ENCODE results near the gene GPR156. TPM values are rescaled to one million over a fixed set of nuclear protein-coding genes. Genes with fewer than 3 reads are reported as not detected.

GPR156 gene
- polyA plus RNA-seq, 1 donor (not counting 4 experiments of a cell fraction or from before 2014, with no cell fraction given) = 0.17 TPM

- Histone ChIP-seq H3K27me3 (ENCODE audit: control insufficient read depth, extremely low read depth, insufficient read depth, low read length) (no peaks in the 10 kb centered on the region), H3K4me2 (ENCODE audit: control insufficient read depth, extremely low read depth, insufficient read depth, low read depth, low read length) (no peak overlapping the region), H3K36me3 (ENCODE audit: control insufficient read depth in 2 of 2, extremely low read depth in 1 of 2, insufficient read depth in 2 of 2, low read length in 2 of 2) (no peaks in the 10 kb centered on the region), H2AFZ (ENCODE audit: control insufficient read depth, low read length) (no peak overlapping the region), H4K20me1 (ENCODE audit: control insufficient read depth, extremely low read depth, insufficient read depth, low read length) (no peaks in the 10 kb centered on the region), H3K4me1 (ENCODE audit: control insufficient read depth, extremely low read depth, insufficient read depth, low read length) (peaks cover 42% of the 10 kb centered on the region), H3K79me2 (ENCODE audit: control insufficient read depth, insufficient read depth, low read length) (no peaks in the 10 kb centered on the region), H3K9me3 (ENCODE audit: control insufficient read depth, low read depth, low read length) (no peaks in the 10 kb centered on the region), H3K9ac (ENCODE audit: control insufficient read depth, extremely low read depth, insufficient read depth, low read length) (no peak overlapping the region), H3K9me1 (ENCODE audit: control insufficient read depth, extremely low read depth, insufficient read depth, low read length) (no peaks in the 10 kb centered on the region), H3K4me3 (ENCODE audit: control insufficient read depth in 2 of 3, extremely low read depth in 1 of 3, insufficient read depth in 2 of 3, low read depth in 1 of 3, low read length in 3 of 3) (no peak overlapping the region), H3K27ac (ENCODE audit: control insufficient read depth, insufficient read depth, low read length) (no peak overlapping the region)
- dilution Hi-C loops (cut with MboI; ENCODE audit: extremely low pct_ligation_motif_present, low sequenced_read_pairs) = no loop called here
- DNase-seq (ENCODE audit: low read depth, low spot score) (no peak), FAIRE-seq (no peak)
- TF ChIP-seq EZH2 (IDR thresholded peaks at IDR 0.05; ENCODE audit: low read length) = no peak
- TF ChIP-seq, protein P1, sequence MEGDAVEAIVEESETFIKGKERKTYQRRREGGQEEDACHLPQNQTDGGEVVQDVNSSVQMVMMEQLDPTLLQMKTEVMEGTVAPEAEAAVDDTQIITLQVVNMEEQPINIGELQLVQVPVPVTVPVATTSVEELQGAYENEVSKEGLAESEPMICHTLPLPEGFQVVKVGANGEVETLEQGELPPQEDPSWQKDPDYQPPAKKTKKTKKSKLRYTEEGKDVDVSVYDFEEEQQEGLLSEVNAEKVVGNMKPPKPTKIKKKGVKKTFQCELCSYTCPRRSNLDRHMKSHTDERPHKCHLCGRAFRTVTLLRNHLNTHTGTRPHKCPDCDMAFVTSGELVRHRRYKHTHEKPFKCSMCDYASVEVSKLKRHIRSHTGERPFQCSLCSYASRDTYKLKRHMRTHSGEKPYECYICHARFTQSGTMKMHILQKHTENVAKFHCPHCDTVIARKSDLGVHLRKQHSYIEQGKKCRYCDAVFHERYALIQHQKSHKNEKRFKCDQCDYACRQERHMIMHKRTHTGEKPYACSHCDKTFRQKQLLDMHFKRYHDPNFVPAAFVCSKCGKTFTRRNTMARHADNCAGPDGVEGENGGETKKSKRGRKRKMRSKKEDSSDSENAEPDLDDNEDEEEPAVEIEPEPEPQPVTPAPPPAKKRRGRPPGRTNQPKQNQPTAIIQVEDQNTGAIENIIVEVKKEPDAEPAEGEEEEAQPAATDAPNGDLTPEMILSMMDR (optimal IDR thresholded peaks at IDR 0.05 in 1 of 3, IDR thresholded peaks at IDR 0.05 in 1 of 3, conservative IDR thresholded peaks at IDR 0.05 in 1 of 3; ENCODE audit: extremely low read depth in 1 of 3, insufficient read depth in 2 of 3, low read length in 3 of 3) = no peak
These were observed 110.0 kb downstream of the GPR156 start for GRCh38 chr3:120174811-120175539.

DNA sequence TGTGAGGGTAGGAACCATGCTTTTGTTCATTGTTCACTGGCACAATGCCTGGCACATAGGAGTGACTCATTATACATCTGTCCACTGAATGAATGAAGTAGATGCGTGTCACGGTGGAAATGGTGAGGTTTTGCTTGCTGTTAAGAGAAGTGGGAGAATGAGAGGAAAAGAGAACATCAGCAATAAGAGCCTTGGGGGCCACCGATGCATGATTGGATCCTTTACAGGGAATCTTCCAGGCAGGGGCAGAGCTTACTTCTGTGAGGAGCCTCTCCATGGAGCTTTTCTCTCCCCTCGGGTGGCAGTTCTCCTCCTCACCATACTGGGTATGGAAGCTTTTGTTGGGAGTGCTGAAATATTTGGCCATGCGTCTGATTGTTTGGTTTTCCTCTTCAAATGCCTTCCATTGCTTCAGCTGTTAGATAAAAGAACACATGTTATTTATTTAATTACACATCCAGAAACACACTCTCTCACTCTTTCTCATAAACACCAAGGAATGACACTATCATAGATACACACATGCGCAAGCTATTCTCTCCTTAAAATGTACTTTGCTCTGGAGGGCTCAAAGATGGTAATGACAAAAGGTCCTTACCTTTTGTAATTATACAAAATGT, 111.9 kb downstream of the GPR156 start:
- no peak for DNase-seq (ENCODE audit: low read depth, low spot score)
- FAIRE-seq = no peak
- Histone ChIP-seq H3K9ac (ENCODE audit: control insufficient read depth, extremely low read depth, insufficient read depth, low read length) (no peak overlapping the region), H3K36me3 (ENCODE audit: control insufficient read depth in 2 of 2, extremely low read depth in 1 of 2, insufficient read depth in 2 of 2, low read length in 2 of 2) (no peaks in the 10 kb centered on the region), H4K20me1 (ENCODE audit: control insufficient read depth, extremely low read depth, insufficient read depth, low read length) (no peaks in the 10 kb centered on the region), H3K27ac (ENCODE audit: control insufficient read depth, insufficient read depth, low read length) (no peak overlapping the region), H3K27me3 (ENCODE audit: control insufficient read depth, extremely low read depth, insufficient read depth, low read length) (no peaks in the 10 kb centered on the region), H3K4me2 (ENCODE audit: control insufficient read depth, extremely low read depth, insufficient read depth, low read depth, low read length) (no peak overlapping the region), H3K4me3 (ENCODE audit: control insufficient read depth in 2 of 3, extremely low read depth in 1 of 3, insufficient read depth in 2 of 3, low read depth in 1 of 3, low read length in 3 of 3) (no peak overlapping the region), H3K9me3 (ENCODE audit: control insufficient read depth, low read depth, low read length) (no peaks in the 10 kb centered on the region), H3K4me1 (ENCODE audit: control insufficient read depth, extremely low read depth, insufficient read depth, low read length) (peaks cover 50% of the 10 kb centered on the region), H2AFZ (ENCODE audit: control insufficient read depth, low read length) (no peak overlapping the region), H3K79me2 (ENCODE audit: control insufficient read depth, insufficient read depth, low read length) (no peaks in the 10 kb centered on the region), H3K9me1 (ENCODE audit: control insufficient read depth, extremely low read depth, insufficient read depth, low read length) (no peaks in the 10 kb centered on the region)
- dilution Hi-C loops (cut with MboI; ENCODE audit: extremely low pct_ligation_motif_present, low sequenced_read_pairs) = no loop called here
- TF ChIP-seq, protein P1 (optimal IDR thresholded peaks at IDR 0.05 in 1 of 3, IDR thresholded peaks at IDR 0.05 in 1 of 3, conservative IDR thresholded peaks at IDR 0.05 in 1 of 3; ENCODE audit: extremely low read depth in 1 of 3, insufficient read depth in 2 of 3, low read length in 3 of 3) = no peak
- TF ChIP-seq EZH2 (IDR thresholded peaks at IDR 0.05; ENCODE audit: low read length) = no peak

All from keratinocyte (primary cell).